PC-3 (cell line): ENCODE data around the gene CHSY1.

Source experiments
- CTCF ChIP-seq: fragments of 300-600 bp; sonication (generic); conservative IDR thresholded peaks from 2 replicates; pipeline ENCODE4 v1.5.1; 2017; ENCODE audit warnings: antibody characterized with exemption, low read depth, mild to moderate bottlenecking, low read length
- EZH2 ChIP-seq: fragments of 300-600 bp; sonication (generic); IDR thresholded peaks from one replicate; pipeline ENCODE4 v1.6.1; 2017; ENCODE audit warnings: antibody characterized with exemption, mild to moderate bottlenecking, low read length; ENCODE audit not compliant: unreplicated experiment
- EZH2phosphoT487 ChIP-seq: fragments of 300-600 bp; sonication (generic); IDR thresholded peaks from 2 replicates; pipeline ENCODE4 v1.6.1; 2018; ENCODE audit warnings: mild to moderate bottlenecking, antibody characterized with exemption, low read length, borderline replicate concordance

- no peak for TF ChIP-seq CTCF
- no peak for TF ChIP-seq EZH2
- TF ChIP-seq EZH2phosphoT487, result no peak
These were observed 75.2 kb downstream of the CHSY1 start for GRCh38 chr15:101176625-101177024.
